Gastroesophageal sphincter (tissue), 4 donors: ENCODE data around the gene FBXO4. TPM values are rescaled to one million over a fixed set of nuclear protein-coding genes. Genes with fewer than 3 reads are reported as not detected.
"Not testable (repeated sequence)": the region's sequence is repeated elsewhere in the genome, so short reads cannot be mapped to it uniquely, and the experiment has no call there.

ENCODE experiments used
- ATAC-seq: fragments of 150-250 bp; one replicate; pipeline ENCODE4 v1.9.1; 2016; ENCODE audit warnings: mild to moderate bottlenecking, moderate library complexity
- H3K27ac ChIP-seq, 4 donors: fragments of 200-600 bp; sonication (generic) in 3 of 4; 1 replicate in 3 of 4; 2 replicates in 1 of 4; pipeline ENCODE4 v1.5.1; 2016 to 2019
- H3K27me3 ChIP-seq: fragments of 200-600 bp; sonication (generic); one replicate; pipeline ENCODE4 v1.5.1; 2019
- H3K36me3 ChIP-seq, 2 donors: fragments of 200-600 bp; sonication (generic); one replicate each; pipeline ENCODE4 v1.5.1; 2019; ENCODE audit warnings: control low read depth in 1 of 2
- H3K4me1 ChIP-seq, 3 donors: fragments of 200-600 bp; sonication (generic); 1 replicate in 2 of 3; 2 replicates in 1 of 3; pipeline ENCODE4 v1.5.1; 2016 to 2019; ENCODE audit warnings: control low read depth in 2 of 3
- H3K4me3 ChIP-seq, 2 donors: fragments of 200-600 bp; sonication (generic); one replicate each; pipeline ENCODE4 v1.5.1; 2019; ENCODE audit warnings: mild to moderate bottlenecking in 1 of 2, moderate library complexity in 1 of 2
- H3K9me3 ChIP-seq, 3 donors: fragments of 200-600 bp; sonication (generic); one replicate each; pipeline ENCODE4 v1.5.1; 2017 to 2019; ENCODE audit warnings: control low read depth in 2 of 3
- CTCF ChIP-seq, 4 experiments: fragments of 200-600 bp in 2 of 4; fragments of 450-650 bp in 2 of 4; sonication (generic) in 1 of 4; IDR thresholded peaks; one replicate each; pipeline ENCODE4 v1.5.1; 2017 to 2019; ENCODE audit warnings: antibody characterized with exemption in 4 of 4, mild to moderate bottlenecking in 2 of 4, moderate library complexity in 2 of 4
- EP300 ChIP-seq: sonication (generic); formaldehyde crosslinking; IDR thresholded peaks from one replicate; pipeline ENCODE4 v1.6.1; 2017; ENCODE audit warnings: antibody characterized with exemption, mild to moderate bottlenecking
- POLR2A ChIP-seq, 2 donors: fragments of 450-650 bp; IDR thresholded peaks; one replicate each; pipeline ENCODE4 v1.6.1; 2017; ENCODE audit warnings: antibody characterized with exemption in 2 of 2, mild to moderate bottlenecking in 2 of 2, moderate library complexity in 1 of 2
- POLR2AphosphoS5 ChIP-seq: sonication (generic); formaldehyde crosslinking; IDR thresholded peaks from one replicate; pipeline ENCODE4 v1.6.1; 2017; ENCODE audit warnings: antibody characterized with exemption
- WGBS, 2 donors: methylation state at CpG; one replicate each; pipeline ENCODE4 v1.1.5; 2018; ENCODE audit warnings: low coverage in 1 of 2; 5-methylcytosine and 5-hydroxymethylcytosine counted together
- total RNA-seq, 4 donors: library from RNA; depleted of rRNA; stranded (reverse); fragments of >200 nt; gene quantifications; one replicate each; pipeline ENCODE4 v1.1.0, GENCODE V29; 2016

The FBXO4 gene
- total RNA-seq, 4 donors from 2014 or later = 6.3 to 9.6 (median 7.9) TPM

GRCh38 chr5:41973087-41973486, 48.0 kb downstream of the FBXO4 start:
- no peak overlapping the region for H3K4me3 ChIP-seq

GRCh38 chr5:41973887-41974286, 48.8 kb downstream of the FBXO4 start:
- Histone ChIP-seq H3K27ac (no peak overlapping the region), H3K9me3 (peaks cover 0 to 7% (median 0%) of the 10 kb centered on the region in 3 donors), H3K36me3 (no peaks in the 10 kb centered on the region), H3K4me3 (no peak overlapping the region), H3K4me1 (no peaks in the 10 kb centered on the region), H3K27me3 (no peaks in the 10 kb centered on the region)
- WGBS, 2 donors = 51% methylated on average over 2 of the region's 2 CpGs
- ATAC-seq = no peak
- no peak for TF ChIP-seq POLR2AphosphoS5
- no peak for TF ChIP-seq POLR2A (IDR thresholded peaks at IDR 0.05)
- no peak for TF ChIP-seq EP300

More at GRCh38 chr5:41973087-41973486, 48.0 kb downstream of the FBXO4 start:
- no peaks in the 10 kb centered on the region for H3K36me3 ChIP-seq
- H3K4me1 ChIP-seq = no peaks in the 10 kb centered on the region
- H3K27ac ChIP-seq = no peak overlapping the region
- 94% methylated on average over 2 to 3 of the region's 3 CpGs for WGBS, 2 donors
- TF ChIP-seq POLR2A (IDR thresholded peaks at IDR 0.05) (no peak), EP300 (no peak), POLR2AphosphoS5 (no peak), CTCF (IDR thresholded peaks at IDR 0.05) (no peak)
- H3K27me3 ChIP-seq = no peaks in the 10 kb centered on the region
- no peak for ATAC-seq
- peaks cover 0 to 10% (median 0%) of the 10 kb centered on the region in 3 donors for H3K9me3 ChIP-seq

GRCh38 chr5:41978676-41979075, 53.6 kb downstream of the FBXO4 start:
- Histone ChIP-seq H3K9me3 (no peaks in the 10 kb centered on the region), H3K27me3 (no peaks in the 10 kb centered on the region), H3K4me1 (no peaks in the 10 kb centered on the region), H3K27ac (no peak overlapping the region), H3K36me3 (no peaks in the 10 kb centered on the region), H3K4me3 (no peak overlapping the region)
- 77 to 90% methylated on average over 1 of the region's 1 CpG for WGBS, 2 donors
- no peak for ATAC-seq
- TF ChIP-seq POLR2A (IDR thresholded peaks at IDR 0.05) = no peak
- no peak for TF ChIP-seq CTCF (IDR thresholded peaks at IDR 0.05)
- no peak for TF ChIP-seq POLR2AphosphoS5
- no peak for TF ChIP-seq EP300

- Histone ChIP-seq H3K4me3 (no peak overlapping the region), H3K27ac (no peak overlapping the region), H3K4me1 (no peaks in the 10 kb centered on the region), H3K27me3 (no peaks in the 10 kb centered on the region), H3K9me3 (no peaks in the 10 kb centered on the region), H3K36me3 (no peaks in the 10 kb centered on the region)
- WGBS, 2 donors = 21 to 25% methylated on average over 2 of the region's 2 CpGs
- ATAC-seq = no peak
- TF ChIP-seq EP300 (no peak), CTCF (IDR thresholded peaks at IDR 0.05) (no peak), POLR2A (IDR thresholded peaks at IDR 0.05) (no peak), POLR2AphosphoS5 (no peak)
These were observed 55.3 kb downstream of the FBXO4 start for GRCh38 chr5:41980396-41980795.

GRCh38 chr5:41980870-41981269, 55.8 kb downstream of the FBXO4 start:
- TF ChIP-seq POLR2A (IDR thresholded peaks at IDR 0.05) (no peak), POLR2AphosphoS5 (no peak), EP300 (no peak), CTCF (IDR thresholded peaks at IDR 0.05) (no peak)
- H3K36me3 ChIP-seq = no peaks in the 10 kb centered on the region
- ATAC-seq = no peak

GRCh38 chr5:41982858-41983257, 57.8 kb downstream of the FBXO4 start:
- H3K27me3 ChIP-seq, ATAC-seq, H3K4me1 ChIP-seq, H3K36me3 ChIP-seq, H3K4me3 ChIP-seq, H3K9me3 ChIP-seq, H3K27ac ChIP-seq: not testable (repeated sequence)
- WGBS, 2 donors = 63 to 75% methylated on average over 2 of the region's 2 CpGs

More at GRCh38 chr5:41980870-41981269, 55.8 kb downstream of the FBXO4 start:
- no peaks in the 10 kb centered on the region for H3K27me3 ChIP-seq
- no peak overlapping the region for H3K4me3 ChIP-seq
- no peak overlapping the region for H3K27ac ChIP-seq
- no peaks in the 10 kb centered on the region for H3K4me1 ChIP-seq
- no peaks in the 10 kb centered on the region for H3K9me3 ChIP-seq
